Measurements from ENCODE around the gene ERCC2.

Gene ERCC2

DNA sequence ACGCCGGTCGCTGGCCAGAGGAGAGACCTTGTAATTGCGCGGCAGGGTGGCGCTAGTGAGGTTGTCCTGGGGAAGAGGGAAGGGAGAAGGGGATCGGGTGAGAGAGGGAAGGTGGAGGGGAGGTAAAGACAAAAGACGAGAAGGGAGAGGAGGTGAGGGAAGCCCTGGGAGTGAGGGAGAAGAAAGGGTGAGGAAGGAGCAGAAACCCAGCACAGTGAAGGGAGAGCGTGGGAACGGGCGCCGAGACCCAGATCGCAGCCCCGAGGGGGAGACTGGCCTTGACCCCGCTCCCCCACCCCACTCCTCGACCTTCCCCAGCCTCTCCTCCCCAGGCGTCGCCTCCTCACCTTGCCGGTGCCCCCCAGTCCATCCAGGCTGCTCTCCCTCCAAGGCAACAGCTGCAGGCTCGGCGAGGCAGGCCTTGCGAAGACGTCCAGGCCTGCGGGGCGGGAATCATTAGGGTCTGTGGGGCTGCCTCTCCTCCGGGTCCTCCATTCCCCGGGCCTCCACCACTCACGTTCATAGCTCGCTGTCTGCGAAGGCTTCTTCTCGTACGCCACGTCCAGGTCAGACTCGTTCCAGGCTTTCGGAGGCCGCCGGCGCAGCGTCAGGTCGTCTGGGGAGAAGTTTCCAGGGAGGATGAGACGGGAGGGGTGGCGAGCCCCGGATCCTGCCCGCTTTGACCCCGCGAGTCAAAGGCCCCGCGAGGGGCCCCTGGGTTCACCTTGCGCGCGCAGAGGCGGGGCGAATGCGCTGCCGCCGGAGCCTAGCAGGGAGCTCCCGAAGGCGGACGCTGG is 25.6 kb upstream of the ERCC2 start:
- DNase-seq (ENCODE audit: low read depth), result no peak
- H3K4me3 ChIP-seq (ENCODE audit: low read depth, low read length), result no peak overlapping the region
- TF ChIP-seq, protein P1, sequence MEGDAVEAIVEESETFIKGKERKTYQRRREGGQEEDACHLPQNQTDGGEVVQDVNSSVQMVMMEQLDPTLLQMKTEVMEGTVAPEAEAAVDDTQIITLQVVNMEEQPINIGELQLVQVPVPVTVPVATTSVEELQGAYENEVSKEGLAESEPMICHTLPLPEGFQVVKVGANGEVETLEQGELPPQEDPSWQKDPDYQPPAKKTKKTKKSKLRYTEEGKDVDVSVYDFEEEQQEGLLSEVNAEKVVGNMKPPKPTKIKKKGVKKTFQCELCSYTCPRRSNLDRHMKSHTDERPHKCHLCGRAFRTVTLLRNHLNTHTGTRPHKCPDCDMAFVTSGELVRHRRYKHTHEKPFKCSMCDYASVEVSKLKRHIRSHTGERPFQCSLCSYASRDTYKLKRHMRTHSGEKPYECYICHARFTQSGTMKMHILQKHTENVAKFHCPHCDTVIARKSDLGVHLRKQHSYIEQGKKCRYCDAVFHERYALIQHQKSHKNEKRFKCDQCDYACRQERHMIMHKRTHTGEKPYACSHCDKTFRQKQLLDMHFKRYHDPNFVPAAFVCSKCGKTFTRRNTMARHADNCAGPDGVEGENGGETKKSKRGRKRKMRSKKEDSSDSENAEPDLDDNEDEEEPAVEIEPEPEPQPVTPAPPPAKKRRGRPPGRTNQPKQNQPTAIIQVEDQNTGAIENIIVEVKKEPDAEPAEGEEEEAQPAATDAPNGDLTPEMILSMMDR (IDR thresholded peaks at IDR 0.05; ENCODE audit: control insufficient read depth, extremely low read depth, insufficient read depth), result no peak

DNA sequence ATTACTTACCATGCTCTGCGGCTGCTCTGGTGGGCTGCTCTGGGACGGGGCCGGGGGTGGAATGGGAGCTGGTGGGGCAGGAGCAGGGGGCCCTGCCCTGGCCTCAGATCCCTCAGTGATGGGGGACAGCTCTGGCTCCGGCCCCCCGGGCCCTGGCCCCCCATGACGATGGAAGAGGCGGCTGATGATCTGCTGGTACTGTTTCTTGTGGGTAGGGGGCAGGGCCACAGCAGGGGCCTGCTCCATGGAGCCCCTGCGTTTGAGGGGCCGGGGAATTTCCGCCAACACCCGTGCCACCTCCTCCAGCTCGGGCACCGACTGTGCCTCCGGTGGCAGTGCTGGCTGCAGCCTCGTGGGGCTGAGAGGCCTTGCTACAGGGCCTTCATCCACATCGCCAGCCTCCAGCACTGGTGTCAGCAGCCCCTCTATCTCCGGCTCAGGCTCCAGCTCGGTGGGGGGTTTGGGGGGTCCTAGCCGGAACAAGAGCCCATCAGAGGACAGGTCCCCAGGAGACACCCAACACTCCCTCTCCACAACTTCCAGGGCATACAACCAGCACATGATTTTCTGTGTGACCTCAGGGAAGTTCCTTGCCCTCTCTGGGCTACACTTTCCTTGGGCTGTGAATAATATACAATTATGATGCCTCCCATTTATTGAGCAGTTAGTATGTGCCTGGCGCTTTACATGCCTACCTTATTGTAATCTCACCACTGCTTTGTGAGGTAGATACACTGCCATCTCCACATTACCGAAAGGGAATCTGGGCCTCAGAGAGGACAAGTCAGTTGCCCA is 21.7 kb upstream of the ERCC2 start:
- H3K4me3 ChIP-seq (ENCODE audit: low read depth, low read length), result no peak overlapping the region
- TF ChIP-seq, protein P1 (IDR thresholded peaks at IDR 0.05; ENCODE audit: control insufficient read depth, extremely low read depth, insufficient read depth), result no peak
- DNase-seq (ENCODE audit: low read depth), result no peak

DNA sequence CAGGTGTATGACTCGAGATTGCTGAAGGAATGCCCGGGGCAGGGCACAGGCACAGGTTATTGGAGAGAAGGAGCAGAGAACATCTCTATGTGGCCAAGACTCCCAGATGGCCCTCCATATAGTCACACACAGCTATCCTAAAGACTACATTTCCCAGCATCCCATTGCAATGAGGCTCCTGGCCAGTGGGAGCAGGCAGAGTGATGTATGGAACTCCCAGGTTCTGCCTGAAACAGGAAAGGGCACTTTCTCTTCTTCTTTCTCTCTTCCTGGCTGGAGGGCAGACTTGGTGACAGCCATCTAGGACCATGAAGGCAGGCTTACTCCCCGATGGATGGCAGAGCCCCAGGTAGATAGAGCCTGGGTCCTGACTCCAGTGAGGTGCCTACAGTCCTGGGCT is 21.0 kb upstream of the ERCC2 start:
- DNase-seq (ENCODE audit: low read depth), result no peak
- no peak overlapping the region for H3K4me3 ChIP-seq (ENCODE audit: low read depth, low read length)
- TF ChIP-seq, protein P1 (IDR thresholded peaks at IDR 0.05; ENCODE audit: control insufficient read depth, extremely low read depth, insufficient read depth), result no peak

DNA sequence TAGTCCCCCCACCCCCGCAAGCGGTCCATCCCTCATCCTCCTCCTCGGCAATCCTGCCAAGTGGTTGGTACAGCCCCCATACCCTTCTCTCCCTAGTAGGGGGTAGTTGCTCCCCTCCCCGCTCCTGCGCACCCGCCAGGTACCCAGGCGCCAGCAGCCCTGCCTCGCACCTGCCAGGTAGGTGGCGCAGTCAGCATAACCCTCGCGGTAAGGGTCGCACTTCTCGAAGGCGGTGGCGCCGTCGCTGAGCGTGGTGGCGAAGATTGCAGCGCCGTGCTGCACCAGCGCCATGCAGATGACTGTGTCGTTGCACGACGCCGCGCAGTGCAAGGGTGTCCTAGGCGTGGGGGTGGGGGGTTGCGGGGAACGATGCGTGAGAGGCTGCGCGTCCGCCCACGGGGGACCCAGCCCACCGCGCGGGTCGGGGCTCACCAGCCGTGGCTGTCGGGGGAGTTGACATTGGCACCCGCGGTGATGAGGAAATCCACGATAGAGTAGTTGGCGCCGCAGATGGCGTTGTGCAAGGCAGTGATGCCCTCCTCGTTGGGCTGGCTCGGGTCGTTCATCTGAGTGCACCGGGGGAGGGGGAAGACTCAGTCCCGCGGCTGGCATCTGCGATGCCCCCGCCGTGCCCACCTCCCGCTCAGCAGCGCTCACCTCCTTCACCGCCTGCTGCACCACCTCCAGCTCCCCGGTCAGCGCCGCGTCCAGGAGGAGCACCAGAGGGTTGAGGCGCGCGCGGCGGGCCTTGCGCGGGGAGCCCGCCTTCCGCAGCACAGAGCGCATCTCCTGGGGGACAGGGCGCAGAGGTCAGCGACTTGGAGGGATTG is 15.2 kb upstream of the ERCC2 start:
- H3K4me3 ChIP-seq (ENCODE audit: low read depth, low read length), result no peak overlapping the region
- DNase-seq (ENCODE audit: low read depth), result no peak
- TF ChIP-seq, protein P1 (IDR thresholded peaks at IDR 0.05; ENCODE audit: control insufficient read depth, extremely low read depth, insufficient read depth), result no peak

DNA sequence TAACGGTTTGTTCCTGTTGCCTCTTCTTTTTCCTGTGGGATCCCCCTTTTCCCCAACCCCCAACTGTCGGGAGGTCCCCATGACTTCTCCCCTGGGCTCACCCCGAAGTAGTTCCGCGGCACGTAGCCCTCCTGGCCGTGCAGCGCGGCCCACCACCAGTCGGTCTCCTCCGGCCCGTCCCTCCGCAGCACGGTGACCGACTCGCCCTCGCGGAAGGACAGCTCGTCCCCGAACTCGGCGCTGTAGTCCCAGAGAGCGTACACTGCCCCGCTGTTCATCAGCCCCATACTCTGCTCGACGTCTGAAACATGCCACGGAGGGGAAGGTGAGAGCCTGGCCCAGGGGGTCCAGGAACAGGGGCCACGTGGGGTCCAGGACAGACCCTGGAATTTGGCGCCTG is 12.1 kb upstream of the ERCC2 start:
- H3K4me3 ChIP-seq (ENCODE audit: low read depth, low read length), result no peak overlapping the region
- DNase-seq (ENCODE audit: low read depth), result no peak
- TF ChIP-seq, protein P1 (IDR thresholded peaks at IDR 0.05; ENCODE audit: control insufficient read depth, extremely low read depth, insufficient read depth), result no peak

DNA sequence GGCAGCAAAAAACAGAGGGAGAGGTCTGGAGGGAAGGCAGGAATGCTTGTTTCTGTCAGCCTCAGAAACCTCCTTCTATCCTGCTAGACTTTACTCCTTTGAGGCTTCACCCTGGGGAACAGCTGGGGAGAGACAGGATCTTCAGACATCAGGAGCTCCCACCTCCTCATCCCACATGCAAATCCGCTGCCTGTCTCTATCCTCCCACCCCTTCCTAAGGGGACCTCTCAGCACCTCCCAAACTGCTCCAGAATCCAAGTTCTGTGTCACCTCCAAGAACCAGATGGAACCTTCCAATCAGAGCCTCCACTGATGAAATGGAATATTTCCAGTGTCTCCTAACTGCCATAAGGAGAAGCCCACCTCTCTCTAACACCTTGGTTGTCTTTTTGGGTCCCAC is 9.7 kb upstream of the ERCC2 start:
- no peak overlapping the region for H3K4me3 ChIP-seq (ENCODE audit: low read depth, low read length)

More for the DNA sequence above, 9.7 kb upstream of the ERCC2 start:
- TF ChIP-seq, protein P1 (IDR thresholded peaks at IDR 0.05; ENCODE audit: control insufficient read depth, extremely low read depth, insufficient read depth), result no peak
- no peak for DNase-seq (ENCODE audit: low read depth)

All from LNCaP clone FGC (cell line).